HG03354 (cell line): ENCODE measurements around the gene UBAC2.
A peak's percentile ranks its signal among the peaks of the same experiment; 100 is the strongest.

Source experiments
- ATAC-seq: cut with Tn5 transposase; IDR thresholded peaks from one replicate; pipeline ENCODE4 v1.9.1; 2021; ENCODE audit warnings: mild to moderate bottlenecking; ENCODE audit not compliant: unreplicated experiment, poor library complexity, severe bottlenecking

The UBAC2 gene

GRCh38 chr13:99321709-99322108 is 121.1 kb downstream of the UBAC2 start:
- no peak for ATAC-seq

GRCh38 chr13:99322297-99323103 is 121.8 kb downstream of the UBAC2 start:
- peak; percentile 82 for ATAC-seq

GRCh38 chr13:99323488-99323887 is 122.8 kb downstream of the UBAC2 start:
- no peak for ATAC-seq

GRCh38 chr13:99326012-99326411 is 125.4 kb downstream of the UBAC2 start:
- ATAC-seq, result peak; percentile 32

DNA sequence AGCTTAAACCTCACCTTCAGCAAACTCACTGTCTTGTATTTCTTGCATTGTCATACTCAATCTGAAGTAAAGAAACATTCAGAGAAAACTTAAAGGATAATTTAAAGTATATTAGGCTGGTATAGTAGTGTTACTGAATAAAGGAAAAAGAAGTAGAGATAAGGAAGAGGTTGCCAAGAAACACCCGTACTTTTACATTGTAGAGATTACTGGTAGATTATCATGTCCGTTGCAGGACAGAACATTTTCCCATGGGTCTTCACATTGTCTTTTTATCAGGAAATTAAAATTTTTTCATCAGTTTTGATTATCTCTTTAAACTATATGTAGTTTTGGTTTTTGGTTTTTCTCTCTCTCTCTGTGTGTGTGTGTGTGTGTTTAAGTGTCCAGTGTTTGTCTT is 126.5 kb downstream of the UBAC2 start:
- no peak for ATAC-seq

- ATAC-seq, result no peak
Observed at GRCh38 chr13:99327761-99328160, 127.1 kb downstream of the UBAC2 start.

GRCh38 chr13:99329477-99329876 is 128.8 kb downstream of the UBAC2 start:
- ATAC-seq, result no peak

DNA sequence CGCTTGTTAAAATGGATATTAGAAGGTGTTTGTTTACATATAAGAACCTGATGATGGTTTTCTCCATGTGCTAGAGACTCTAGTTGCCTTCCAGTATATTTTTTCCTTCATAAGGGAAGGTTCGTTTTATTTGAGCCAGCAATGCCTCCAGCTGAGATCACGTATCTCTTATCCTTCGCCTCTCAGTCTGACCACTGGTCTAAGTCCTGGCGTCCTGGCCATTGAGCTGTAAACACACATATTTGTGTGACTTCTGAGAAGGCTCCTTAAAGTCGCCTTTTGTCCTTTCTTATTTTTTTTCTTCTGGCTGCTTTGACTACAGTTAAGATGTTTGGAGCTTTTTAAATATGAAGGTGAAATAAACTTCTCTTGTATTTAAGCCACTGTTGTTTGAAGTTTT is 130.3 kb downstream of the UBAC2 start:
- no peak for ATAC-seq

- peak; percentile 81 for ATAC-seq
Observed at GRCh38 chr13:99331881-99332293, 131.2 kb downstream of the UBAC2 start.

DNA sequence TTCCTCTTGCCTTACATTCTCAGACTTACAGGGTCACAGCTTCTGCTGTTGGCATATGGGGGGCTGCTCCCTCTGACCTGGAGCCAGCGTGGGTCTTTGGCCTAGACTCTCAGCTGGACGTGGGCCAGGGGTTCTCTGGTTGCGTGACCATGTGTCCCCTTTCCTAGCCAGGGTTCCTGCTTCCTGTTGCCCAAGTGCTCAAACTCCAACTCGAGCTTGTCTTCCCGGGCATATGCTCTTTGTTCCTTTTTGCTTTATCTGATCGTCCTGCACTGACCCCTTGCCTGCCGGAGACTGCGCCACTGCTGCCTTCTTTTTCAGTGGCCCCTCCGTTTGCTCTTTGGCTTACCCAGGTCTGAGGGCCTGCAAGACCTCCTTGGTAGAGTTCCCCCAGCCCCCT is 131.8 kb downstream of the UBAC2 start:
- ATAC-seq, result peak; percentile 11

GRCh38 chr13:99334221-99334620 is 133.6 kb downstream of the UBAC2 start:
- no peak for ATAC-seq

- no peak for ATAC-seq
Observed at GRCh38 chr13:99335087-99335486, 134.4 kb downstream of the UBAC2 start.

- ATAC-seq, result peak; percentile 82
Observed at GRCh38 chr13:99335603-99336002, 134.9 kb downstream of the UBAC2 start.

- no peak for ATAC-seq
Observed at GRCh38 chr13:99339230-99339721, 138.6 kb downstream of the UBAC2 start.

GRCh38 chr13:99339736-99340397 is 139.2 kb downstream of the UBAC2 start:
- ATAC-seq, result no peak

DNA sequence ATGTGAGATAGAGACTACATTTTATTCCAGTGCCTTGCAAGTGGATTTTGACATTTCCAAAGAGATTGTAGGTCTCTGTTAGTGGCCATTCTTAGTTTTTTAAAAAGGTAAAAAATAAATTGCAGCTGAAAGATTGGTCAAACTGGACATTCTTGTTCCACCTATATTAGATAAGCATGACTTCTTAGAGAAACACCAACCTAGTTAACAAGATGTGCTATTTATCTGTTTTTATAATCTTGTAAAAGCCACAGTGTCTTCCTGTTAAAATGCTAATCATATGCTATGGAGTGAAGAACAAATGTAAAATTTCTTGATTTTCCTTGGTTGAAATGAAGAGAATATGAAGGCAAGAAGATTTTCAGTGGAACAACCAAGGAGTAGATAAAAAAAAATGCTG is 140.0 kb downstream of the UBAC2 start:
- no peak for ATAC-seq

GRCh38 chr13:99341969-99342722 is 141.5 kb downstream of the UBAC2 start:
- ATAC-seq, result no peak

GRCh38 chr13:99342723-99343315 is 142.2 kb downstream of the UBAC2 start:
- ATAC-seq, result no peak

DNA sequence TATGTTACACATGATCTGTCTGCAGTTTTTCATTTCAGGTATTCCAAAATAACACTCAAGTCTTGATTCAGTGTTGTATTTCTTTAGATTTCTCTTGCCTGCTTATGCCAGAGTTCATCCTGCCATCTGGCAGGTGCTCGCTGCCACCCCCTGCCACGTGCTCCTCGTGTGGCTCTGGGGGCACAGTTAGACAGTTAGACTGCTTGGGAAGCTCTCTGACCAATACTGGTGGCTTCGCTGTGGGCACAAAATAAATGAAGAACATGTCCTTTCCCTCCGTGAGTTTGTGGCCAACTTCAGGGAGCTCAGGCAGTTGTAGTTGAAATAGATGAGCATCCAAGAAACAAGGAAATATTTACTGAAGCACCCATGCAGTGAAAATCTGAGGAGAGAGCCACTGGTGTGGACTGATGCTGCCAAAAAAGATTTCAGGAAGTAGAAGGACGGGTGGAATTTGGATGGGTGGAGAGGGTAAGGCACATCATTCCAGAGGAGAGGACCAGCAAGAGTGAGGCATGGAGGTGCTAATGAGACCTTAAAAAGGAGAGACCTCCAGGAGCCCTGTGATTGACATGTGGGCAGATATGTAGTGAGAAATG is 144.1 kb downstream of the UBAC2 start:
- no peak for ATAC-seq

- ATAC-seq, result no peak
Observed at GRCh38 chr13:99345345-99345744, 144.7 kb downstream of the UBAC2 start.
